Measurements from ENCODE around the gene SETD1B.

DNA sequence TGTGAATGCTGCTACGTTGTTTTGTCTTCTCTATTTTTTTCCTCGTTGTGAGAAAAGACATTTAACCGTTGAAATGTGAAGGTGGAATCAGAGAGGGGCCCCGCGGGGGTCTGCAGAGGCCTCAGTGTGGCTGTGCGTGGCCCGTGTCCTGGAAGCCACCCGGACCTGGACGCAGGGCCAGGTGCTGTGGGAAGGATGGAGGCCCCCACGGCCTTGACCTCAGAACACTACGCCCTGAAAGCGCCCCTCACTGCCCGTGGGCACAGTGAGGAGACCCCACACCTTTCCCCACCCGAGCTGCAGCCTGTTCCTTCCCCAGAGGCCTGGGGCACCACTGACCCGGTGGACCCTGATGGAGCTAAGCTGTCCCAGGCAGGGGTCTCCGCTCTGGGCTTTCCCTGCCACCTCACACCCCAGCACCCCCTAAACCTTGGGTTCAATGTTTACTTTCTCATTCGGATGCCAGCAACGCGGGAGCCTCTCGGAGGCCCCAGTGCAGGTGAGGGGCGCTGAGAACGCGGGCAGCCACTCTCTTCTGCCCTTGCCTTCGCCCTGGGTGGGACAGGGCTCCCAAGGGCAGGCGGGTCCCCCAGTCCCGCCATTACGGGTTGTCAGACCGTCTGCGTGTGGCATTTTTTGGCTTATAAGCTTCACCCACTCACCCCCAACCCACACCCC lies 26.9 kb downstream of the SETD1B start:
- TF ChIP-seq CTCF (IDR thresholded peaks at IDR 0.05) (no peak), POLR2A (IDR thresholded peaks at IDR 0.05) (no peak)
